ENCODE measurements around the gene KAZN.

KAZN gene

DNA sequence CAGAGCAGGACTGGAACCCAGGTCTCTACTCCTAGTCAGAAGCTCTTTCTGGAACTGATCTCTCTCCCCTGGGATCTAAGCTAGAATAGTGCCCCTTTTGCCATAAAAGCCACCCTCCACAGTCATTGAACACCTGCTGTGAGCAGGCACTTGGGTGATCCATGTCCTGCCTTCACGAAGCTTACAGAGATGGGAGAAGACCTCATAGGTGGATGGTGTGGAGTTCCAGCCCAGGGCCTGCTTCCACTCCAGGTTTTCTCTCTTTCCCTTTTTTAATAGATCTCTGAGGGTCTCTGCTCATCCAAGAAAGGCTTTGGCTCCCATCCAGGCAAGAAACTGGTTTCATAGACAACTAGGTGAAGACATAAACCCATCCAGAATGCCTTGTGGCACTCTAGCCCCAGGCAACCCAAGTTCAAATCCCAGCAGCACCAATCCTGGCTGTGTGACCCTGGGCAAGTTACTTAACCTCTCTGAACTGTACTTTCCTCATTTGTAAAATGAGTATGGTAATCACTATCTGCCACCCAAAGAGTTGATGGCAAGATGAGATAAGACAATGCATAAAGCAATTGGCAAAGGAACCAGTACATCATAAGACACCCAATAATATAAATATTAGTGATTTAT, 508.7 kb downstream of the KAZN start:
- no peak for DNase-seq

GRCh38 chr1:15107911-15108310, 509.4 kb downstream of the KAZN start:
- DNase-seq, result no peak

DNA sequence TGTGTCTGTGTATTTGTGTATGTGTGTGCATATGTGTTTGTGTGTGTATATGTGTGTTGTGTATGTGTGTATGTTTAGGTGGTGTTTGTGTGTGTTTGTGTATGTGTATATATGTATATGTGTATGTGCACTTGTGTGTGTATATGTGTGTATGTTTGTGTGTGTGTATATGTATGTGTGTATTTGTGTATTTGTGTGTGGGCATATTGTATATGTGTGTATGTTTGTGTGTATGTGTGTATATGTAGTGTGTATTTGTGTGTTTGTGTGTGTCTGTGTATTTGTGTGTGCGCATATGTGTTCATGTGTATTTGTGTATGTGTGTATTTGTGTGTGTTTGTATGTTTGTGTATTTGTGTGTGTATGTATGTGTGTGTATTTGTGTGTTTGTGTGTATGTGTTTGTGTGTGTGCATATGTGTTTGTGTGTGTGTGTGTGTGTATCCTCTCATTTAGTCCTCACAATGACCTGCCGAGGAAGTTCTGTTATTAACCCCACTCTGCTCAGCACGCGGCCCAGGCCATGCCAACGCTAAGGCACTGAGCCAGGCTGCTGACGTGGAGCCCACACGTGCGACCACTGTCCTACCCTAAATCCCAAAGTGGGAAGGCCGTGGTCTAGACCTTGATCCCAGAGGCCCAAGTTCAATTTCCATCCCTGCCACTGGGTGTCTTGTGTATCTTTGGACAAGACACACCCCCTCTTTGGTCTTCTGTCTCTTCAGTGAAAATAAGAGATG, 511.8 kb downstream of the KAZN start:
- DNase-seq, result no peak

DNA sequence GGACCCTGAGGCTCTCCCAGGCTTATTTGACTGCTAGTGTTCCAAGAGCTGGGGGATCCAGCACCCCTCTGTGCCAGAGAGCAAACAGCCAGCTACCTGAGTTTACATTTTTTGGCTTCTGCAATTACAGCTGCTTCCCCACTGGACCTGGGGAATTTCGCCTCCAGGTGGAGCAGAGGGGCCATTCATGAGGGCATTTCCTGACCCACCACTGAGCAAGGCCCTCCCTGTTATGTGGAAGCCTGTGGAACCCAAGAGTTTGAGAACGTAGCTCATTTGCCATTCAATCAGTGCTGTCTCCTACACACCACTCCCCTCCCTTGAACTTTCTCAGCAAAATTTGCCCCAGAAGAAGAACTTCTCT, 512.4 kb downstream of the KAZN start:
- DNase-seq, result no peak

GRCh38 chr1:15113146-15113545, 514.7 kb downstream of the KAZN start:
- no peak for DNase-seq

GRCh38 chr1:15114884-15115283, 516.4 kb downstream of the KAZN start:
- no peak for DNase-seq

DNA sequence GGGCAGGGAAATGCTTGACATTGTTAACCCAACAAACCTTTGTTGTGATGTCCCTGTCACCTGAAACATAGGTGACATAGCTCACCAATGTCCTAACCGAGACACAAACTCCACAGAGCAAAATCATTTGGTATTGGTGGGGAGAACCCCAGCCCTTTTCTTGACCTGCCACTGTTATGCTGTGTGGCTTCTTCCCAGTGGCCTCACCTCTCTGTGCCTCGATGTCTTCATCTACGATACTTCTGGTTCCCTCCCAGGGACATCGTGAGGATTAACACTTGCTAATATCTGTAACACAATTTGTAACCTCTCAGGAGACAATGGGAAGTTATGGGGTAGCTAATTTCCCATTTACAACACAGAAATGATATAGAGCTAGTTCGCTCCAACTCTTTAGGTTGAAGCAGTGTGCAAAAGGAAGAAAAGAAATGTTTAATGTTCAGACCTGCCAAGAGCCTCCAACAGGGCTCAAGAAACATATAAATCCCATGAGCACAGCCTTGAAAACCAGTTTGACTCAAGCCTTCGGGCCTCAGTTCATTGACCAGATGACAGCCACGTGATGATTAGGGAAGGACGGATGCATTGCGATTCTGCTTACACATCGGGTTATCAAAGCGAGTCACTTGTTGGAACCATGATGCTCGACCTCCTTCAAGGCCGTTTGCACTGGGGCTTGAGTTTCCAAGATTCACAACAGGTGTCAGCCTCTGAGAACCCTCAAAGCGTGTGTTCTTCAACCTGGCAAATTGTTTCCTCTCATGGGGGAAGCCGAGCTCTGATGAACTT, 517.3 kb downstream of the KAZN start:
- no peak for DNase-seq

- DNase-seq, result no peak
Observed at GRCh38 chr1:15116966-15117365, 518.5 kb downstream of the KAZN start.

DNA sequence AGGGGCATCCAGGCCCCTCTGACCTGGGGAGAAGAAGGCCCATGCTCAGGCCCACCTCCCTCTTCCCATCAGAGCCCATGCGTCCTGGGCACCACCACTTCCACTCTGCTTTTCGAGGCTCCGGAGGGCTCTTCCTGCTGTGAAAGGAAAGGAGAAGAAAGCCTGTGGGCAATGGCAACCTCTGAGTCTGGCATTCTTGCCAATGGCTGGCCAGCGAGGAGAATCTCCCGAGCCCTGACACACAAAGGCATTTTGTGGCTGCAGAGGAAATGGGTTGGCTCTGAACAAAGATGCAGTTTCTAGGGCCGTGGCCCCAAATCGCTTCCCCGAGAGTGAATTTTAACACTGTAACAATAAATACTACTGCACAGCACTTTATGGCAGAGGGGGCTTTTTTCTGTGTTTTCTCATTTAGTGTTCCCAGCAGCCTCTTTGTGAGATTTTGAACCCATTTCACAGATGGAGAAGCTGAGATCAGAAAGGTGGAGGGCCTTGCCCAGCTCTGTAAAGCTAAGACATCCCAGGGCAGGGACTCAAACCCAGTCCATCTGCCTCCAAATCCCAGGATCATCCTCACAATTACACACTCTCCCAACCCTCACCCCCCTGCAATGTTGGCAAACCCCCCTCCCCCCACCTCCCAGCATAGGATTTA, 519.3 kb downstream of the KAZN start:
- no peak for DNase-seq

- no peak for DNase-seq
Observed at GRCh38 chr1:15118579-15118978, 520.1 kb downstream of the KAZN start.

GRCh38 chr1:15120251-15120945, 521.9 kb downstream of the KAZN start:
- no peak for DNase-seq

DNA sequence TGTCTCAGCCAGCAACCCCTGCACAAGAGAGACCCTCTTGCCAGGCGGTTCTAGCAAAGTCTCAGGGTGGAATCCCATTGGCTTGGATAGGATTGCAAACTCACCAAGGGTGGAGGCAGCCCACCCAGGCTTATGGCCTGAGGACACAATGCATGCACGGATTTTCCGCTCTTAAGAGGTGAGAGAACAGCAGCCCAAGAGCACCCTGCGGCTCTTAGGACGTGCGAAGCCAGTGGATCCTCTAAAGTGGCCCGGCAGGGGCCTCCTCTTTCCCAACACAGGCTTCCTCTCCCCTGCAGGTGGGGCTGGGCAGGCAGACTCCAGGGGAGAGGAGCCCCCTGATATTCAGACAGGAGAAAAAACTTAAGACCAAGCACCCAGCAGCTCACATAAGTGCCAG, 523.8 kb downstream of the KAZN start:
- DNase-seq, result no peak

- DNase-seq, result no peak
Observed at GRCh38 chr1:15123270-15123669, 524.8 kb downstream of the KAZN start.

- no peak for DNase-seq
Observed at GRCh38 chr1:15123925-15124324, 525.4 kb downstream of the KAZN start.

GRCh38 chr1:15124362-15125100, 526.0 kb downstream of the KAZN start:
- DNase-seq, result no peak

DNA sequence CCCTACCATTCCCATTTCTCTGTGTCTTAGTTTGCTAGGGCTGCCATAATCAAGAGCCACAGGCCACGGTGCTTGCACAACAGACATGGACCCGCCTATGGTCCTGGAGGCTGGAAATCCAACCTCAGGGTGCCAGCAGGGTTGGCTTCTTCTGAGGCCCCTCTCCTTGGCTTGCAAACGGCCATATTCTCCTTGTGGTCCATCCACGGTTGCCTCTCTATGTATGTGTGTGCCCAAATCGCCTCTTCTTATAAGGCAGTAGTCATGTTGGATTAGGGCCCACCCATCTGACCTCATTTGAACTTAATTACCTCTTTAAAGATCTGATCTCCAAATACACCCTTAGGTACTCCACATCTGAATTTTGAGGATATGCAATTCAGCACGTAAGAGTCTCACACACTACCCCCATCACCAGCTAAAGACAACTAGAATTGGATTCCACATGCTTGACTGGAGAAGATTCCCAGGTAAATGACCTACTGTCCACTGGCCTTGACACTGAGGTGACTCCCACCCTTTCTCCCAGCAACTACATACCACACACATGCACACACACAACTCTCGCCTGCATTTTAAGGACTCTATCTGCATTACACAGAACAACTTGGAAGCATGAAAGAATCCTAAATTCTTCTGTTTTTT, 526.7 kb downstream of the KAZN start:
- no peak for DNase-seq

DNA sequence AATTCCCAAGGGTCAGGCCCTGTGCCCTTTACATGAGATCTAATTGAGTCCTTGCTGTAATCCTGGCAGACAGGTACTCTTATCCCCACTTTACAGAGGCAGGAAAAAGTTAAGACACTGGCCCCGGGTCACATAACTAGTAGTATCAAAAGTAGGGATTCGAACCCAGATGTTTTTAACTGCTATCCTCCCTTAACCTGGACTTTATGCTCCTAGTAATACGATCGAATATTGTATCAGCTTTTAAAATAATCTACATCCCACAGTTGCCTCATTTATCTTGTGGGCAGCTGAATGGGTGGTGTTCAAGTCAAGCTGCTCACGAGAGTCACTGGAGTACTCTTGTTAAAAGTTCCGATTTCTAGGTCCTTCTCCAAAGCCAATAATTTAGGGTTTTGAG, 529.6 kb downstream of the KAZN start:
- no peak for DNase-seq

DNA sequence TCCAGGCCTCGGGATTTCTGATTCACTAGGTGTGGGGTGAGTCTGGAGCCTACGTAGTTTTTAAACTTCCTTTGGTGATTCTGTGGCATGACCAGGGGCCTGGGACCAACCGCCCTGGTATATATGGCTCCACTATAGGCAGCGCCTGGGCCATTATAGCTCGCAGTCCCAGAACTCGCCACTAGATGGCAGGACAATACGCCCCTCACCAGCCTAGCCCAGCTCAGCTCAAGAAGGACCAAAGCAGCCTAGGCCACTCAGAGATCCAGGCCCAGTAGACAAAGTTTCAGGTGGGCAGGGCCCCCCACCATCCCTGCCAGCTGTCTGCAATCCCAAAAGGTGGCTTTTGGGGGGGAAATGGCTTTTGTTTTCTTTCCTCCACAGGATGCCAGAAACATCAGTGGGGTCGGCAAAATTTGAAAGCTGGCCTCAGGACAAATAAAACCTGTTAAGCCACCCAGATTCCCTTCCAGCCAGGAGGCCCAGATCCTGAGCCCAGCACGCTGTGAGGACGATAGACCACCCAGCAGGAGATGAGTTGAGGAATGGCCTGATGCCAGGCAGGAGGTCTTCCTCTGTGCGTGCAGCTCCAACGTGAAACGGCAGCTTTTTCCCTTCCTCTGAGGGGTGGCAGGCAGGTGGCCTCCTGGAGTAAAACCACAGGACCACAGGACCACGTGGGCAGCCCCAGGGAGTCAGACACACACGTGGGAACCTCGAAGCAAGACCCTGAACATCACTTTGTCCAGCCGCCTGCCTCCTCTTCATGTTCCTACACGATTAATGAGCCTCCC, 530.2 kb downstream of the KAZN start:
- peak; percentile 57 for DNase-seq

DNA sequence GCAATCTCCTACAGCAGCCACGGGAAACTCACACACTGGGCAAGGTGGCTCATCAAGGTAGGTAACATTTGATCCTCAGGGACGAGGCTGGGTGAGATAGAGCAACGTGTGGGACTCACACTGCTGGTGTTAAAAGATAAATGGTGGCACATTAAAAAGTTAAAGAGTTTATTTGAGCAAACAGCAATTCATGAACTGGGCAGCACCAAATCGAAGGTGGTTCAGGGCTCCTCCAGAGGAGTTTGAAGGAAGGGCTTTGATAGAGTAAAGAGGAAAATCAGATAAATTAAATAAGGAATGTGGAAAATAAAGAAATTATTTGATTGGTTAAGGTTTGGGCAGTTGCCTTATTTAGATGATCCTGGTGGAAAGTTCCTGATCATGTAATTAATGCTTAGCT, 531.5 kb downstream of the KAZN start:
- no peak for DNase-seq

DNA sequence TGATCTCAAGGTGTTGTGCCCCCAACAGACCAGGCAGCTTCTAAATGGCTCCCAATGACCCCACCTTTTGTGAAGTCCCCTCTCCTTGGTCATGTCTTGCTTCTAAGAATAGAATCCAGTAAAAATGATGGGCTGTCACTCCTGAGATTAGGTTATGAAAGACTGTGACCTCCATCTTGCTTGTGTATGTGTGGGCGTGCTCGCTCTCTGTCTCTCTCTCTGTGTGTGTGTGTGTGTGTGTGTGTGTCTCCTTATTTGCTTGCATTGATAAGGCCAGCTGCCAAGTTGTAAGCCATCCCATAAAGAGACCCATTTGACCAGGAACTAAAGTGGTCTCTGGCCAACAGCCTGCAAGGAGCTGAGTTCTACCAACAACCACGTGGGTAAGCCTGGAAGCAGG, 532.1 kb downstream of the KAZN start:
- DNase-seq, result no peak

- DNase-seq, result no peak
Observed at GRCh38 chr1:15132965-15133364, 534.5 kb downstream of the KAZN start.
